Spleen (tissue), 7 donors: ENCODE results near the gene VPS51.

Source experiments
- CTCF ChIP-seq, 11 experiments: fragments of 200-600 bp in 7 of 11; fragments of 450-650 bp in 4 of 11; sonication (generic) in 4 of 11; IDR thresholded peaks in 8 of 11; conservative IDR thresholded peaks in 3 of 11; 1 replicate in 7 of 11; 2 replicates in 4 of 11; pipeline versions ENCODE4 v1.4.0 to v1.8.0; 2016 to 2021; ENCODE audit warnings: antibody characterized with exemption in 11 of 11, inconsistent platforms in 4 of 11, mild to moderate bottlenecking in 1 of 11
- POLR2A ChIP-seq, 3 donors: fragments of 450-650 bp; IDR thresholded peaks; one replicate each; pipeline ENCODE4 v1.5.1; 2017; ENCODE audit warnings: antibody characterized with exemption in 3 of 3, mild to moderate bottlenecking in 1 of 3
- POLR2AphosphoS5 ChIP-seq, 3 donors: sonication (generic); formaldehyde crosslinking; IDR thresholded peaks; one replicate each; pipeline ENCODE4 v1.5.1; 2017; ENCODE audit warnings: antibody characterized with exemption in 3 of 3
- donor health status: DM: no; HTN: no; CAD: no; lungs with moderate emphysema.
- donor health status: DM: no; HTN: no; CAD: no.
- donor health status: DM: no; HTN: no; CAD: no.

DNA sequence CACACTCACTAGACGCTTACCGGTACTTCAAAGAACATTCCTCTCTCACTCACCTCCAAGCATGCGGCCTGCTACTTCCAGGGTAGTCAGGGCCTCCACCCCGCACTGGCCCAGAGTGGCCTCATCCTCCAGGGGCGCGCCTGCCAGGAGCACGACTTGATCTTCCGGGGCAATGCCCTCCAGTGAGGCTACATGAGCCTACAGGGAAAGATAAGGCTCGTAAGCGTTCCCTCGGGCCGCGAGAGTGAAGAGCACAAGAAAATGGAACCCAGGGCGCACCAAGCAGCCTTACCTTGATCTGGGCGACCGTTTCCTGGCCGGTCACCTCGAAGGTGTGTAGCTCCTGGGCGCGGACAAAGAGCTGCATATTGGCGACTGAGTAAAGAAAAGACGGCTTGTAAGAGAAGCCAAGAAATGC is 25.4 kb downstream of the VPS51 start:
- no peak for TF ChIP-seq POLR2A (IDR thresholded peaks at IDR 0.05)
- no peak for TF ChIP-seq POLR2AphosphoS5 (IDR thresholded peaks at IDR 0.05)
- TF ChIP-seq CTCF (IDR thresholded peaks at IDR 0.05 in 8 of 11, conservative IDR thresholded peaks at IDR 0.05 in 3 of 11): no peak
